ENCODE data around the gene DIP2C. TPM values are rescaled to one million over a fixed set of nuclear protein-coding genes. Genes with fewer than 3 reads are reported as not detected.
A peak's percentile ranks its signal among the peaks of the same experiment; 100 is the strongest.

Gene DIP2C
- total RNA-seq, 1 donor from 2014 or later = 52.6 TPM

GRCh38 chr10:550665-551372, 138.6 kb downstream of the DIP2C start:
- H3K27ac Mint-ChIP-seq (ENCODE audit: unreplicated experiment) = no peak overlapping the region
- no peak for TF ChIP-seq CTCF (IDR thresholded peaks at IDR 0.05; ENCODE audit: partially characterized antibody, unreplicated experiment)
- H3K4me1 Mint-ChIP-seq (ENCODE audit: low read depth, unreplicated experiment) = peaks cover 34% of the 10 kb centered on the region
- DNase-seq = no peak
- peaks cover 5% of the 10 kb centered on the region for H3K9me3 Mint-ChIP-seq (ENCODE audit: unreplicated experiment)
- H3K36me3 Mint-ChIP-seq (ENCODE audit: unreplicated experiment) = no peaks in the 10 kb centered on the region
- no peak overlapping the region for H3K4me3 Mint-ChIP-seq (ENCODE audit: unreplicated experiment)
- peaks cover 5% of the 10 kb centered on the region for H3K27me3 Mint-ChIP-seq (ENCODE audit: unreplicated experiment)

GRCh38 chr10:549391-549790, 140.1 kb downstream of the DIP2C start:
- Mint-ChIP-seq H3K27ac (ENCODE audit: unreplicated experiment) (peak overlapping the region; percentile 1), H3K4me1 (ENCODE audit: low read depth, unreplicated experiment) (peaks cover 29% of the 10 kb centered on the region)

GRCh38 chr10:548238-548901, 141.1 kb downstream of the DIP2C start:
- H3K36me3 Mint-ChIP-seq (ENCODE audit: unreplicated experiment) = no peaks in the 10 kb centered on the region
- peaks cover 5% of the 10 kb centered on the region for H3K27me3 Mint-ChIP-seq (ENCODE audit: unreplicated experiment)
- H3K4me1 Mint-ChIP-seq (ENCODE audit: low read depth, unreplicated experiment) = peaks cover 34% of the 10 kb centered on the region
- H3K4me3 Mint-ChIP-seq (ENCODE audit: unreplicated experiment) = no peak overlapping the region
- TF ChIP-seq CTCF (IDR thresholded peaks at IDR 0.05; ENCODE audit: partially characterized antibody, unreplicated experiment) = no peak
- peak; percentile 74 for DNase-seq
- H3K27ac Mint-ChIP-seq (ENCODE audit: unreplicated experiment) = no peak overlapping the region
- H3K9me3 Mint-ChIP-seq (ENCODE audit: unreplicated experiment) = peaks cover 7% of the 10 kb centered on the region

More at GRCh38 chr10:549391-549790, 140.1 kb downstream of the DIP2C start:
- Mint-ChIP-seq H3K27me3 (ENCODE audit: unreplicated experiment) (peaks cover 5% of the 10 kb centered on the region), H3K4me3 (ENCODE audit: unreplicated experiment) (no peak overlapping the region), H3K36me3 (ENCODE audit: unreplicated experiment) (no peaks in the 10 kb centered on the region), H3K9me3 (ENCODE audit: unreplicated experiment) (peaks cover 7% of the 10 kb centered on the region)
- no peak for DNase-seq
- TF ChIP-seq CTCF (IDR thresholded peaks at IDR 0.05; ENCODE audit: partially characterized antibody, unreplicated experiment) = no peak

GRCh38 chr10:547591-548081, 141.8 kb downstream of the DIP2C start:
- H3K27me3 Mint-ChIP-seq (ENCODE audit: unreplicated experiment) = peaks cover 5% of the 10 kb centered on the region
- peaks cover 7% of the 10 kb centered on the region for H3K9me3 Mint-ChIP-seq (ENCODE audit: unreplicated experiment)
- H3K4me3 Mint-ChIP-seq (ENCODE audit: unreplicated experiment) = peak overlapping the region; percentile 5
- peaks cover 41% of the 10 kb centered on the region for H3K4me1 Mint-ChIP-seq (ENCODE audit: low read depth, unreplicated experiment)
- no peaks in the 10 kb centered on the region for H3K36me3 Mint-ChIP-seq (ENCODE audit: unreplicated experiment)
- DNase-seq = no peak
- peak overlapping the region; percentile 23 for H3K27ac Mint-ChIP-seq (ENCODE audit: unreplicated experiment)
- TF ChIP-seq CTCF (IDR thresholded peaks at IDR 0.05; ENCODE audit: partially characterized antibody, unreplicated experiment) = no peak

Measured in glutamatergic neuron (in vitro differentiated cells).